ENCODE results near the gene LRRN1. TPM values are rescaled to one million over a fixed set of nuclear protein-coding genes. Genes with fewer than 3 reads are reported as not detected.

LRRN1 gene
- total RNA-seq = 0.15 TPM in 1 of 2 replicates, not detected in the other

DNA sequence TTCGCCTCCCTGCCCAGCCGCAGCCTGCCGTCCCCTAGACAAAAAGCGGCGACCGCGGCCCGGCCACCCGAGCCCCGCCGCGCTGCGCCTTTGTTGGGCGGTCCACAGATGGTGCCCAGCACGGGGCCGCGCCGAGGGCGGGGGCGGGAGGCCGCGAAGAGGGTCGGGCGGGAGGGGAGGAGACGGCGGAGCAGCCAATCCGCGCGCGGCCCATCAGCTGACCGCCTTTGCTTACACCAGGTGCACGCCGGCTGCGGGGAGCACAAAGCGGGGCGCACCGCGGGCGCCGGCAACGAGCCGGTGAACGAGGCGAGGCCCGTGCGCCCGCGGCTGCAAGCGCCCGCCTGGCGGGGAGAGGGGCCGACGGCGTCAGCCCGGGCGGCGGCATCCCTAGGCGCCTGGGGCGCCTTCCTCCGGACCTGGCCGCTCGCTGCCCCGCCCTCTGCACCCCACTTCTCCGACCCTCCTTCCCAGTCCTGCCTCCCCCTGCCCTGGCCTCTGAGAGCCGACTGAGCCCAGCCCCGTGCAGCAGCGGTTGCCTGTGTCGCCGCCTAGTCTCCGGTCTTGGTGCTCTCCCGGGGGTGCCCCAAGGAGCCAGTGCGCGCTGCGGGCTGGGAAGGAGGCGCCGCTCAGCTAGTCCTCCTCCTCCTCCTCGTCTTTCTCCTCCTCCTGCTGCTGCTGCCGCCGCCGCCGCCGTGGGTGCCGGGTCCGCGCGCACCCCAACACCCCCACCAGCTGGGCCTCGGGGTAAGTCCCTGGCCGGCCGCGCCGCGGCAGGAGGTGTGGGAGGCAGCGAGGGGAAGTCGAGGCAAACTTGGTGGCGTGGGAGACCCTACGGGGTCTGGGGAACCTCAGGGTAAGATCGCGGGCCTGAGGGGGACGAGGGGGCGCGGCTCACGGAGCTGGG, at the start of gene LRRN1:
TSS of gene LRRN1 (plus strand) at position 259 of the 907 bp plus-strand sequence. CDS start 45,211 bp downstream, outside the sequence.
- no peak for DNase-seq (ENCODE audit: extremely low read depth, low read depth, low spot score)

DNA sequence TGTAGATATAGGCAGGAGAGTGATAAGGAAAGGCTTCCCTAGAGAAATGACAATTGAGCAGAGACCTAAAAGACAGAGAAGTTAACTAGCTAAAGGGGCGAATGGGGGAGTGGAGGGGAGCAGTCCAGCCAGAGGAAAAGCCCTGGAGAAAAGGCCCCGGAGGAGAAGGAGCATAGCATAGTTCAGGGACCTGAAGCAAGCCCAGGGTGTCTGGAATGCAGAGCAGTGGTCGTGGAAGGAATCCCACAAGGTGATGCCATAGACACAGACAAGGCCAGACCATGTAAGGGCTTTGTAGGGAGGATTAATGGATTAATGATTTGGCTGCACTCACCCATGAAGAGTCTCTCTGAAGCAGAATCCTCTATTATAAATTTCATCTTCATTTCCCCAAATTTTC, 45.8 kb upstream of the LRRN1 start:
- DNase-seq (ENCODE audit: extremely low read depth, low read depth, low spot score) = no peak

DNA sequence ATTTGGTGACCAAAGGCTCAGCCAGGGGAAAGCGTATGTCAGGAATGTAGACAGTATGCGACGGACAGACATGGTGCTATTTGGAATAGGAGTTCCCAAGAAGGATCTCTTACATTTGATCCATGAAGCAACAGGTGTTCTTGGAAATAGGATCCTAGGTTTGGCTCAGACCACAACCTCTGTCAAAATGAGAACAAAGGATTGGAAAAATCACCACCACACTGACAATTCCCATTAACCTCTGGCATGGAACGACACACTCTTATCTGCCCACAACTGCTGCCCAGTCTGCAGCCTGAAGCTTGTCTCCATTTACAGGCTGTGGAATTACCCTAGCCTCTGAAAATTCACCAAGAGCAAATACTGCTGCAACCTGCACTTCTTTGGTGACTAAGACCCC, 33.6 kb upstream of the LRRN1 start:
- no peak for DNase-seq (ENCODE audit: extremely low read depth, low read depth, low spot score)

DNA sequence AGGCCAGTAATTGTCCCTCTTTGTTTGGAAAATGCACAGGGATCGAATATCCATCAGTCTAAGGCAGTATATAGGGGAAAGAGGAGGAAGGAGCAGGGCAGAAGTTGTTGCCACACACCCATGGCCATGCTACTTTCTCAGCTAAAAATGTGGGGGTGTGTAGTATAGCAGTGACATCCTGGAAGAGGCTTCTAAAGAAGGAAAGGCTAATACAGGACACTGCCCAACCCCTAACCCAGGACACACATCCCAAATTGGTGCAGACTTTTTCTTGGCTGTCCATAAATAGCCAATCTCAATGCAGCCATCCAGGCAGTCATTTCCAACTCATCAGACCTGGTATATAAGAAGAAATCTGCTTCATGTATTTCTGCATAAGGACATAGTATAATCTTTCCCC, 33.1 kb upstream of the LRRN1 start:
- DNase-seq (ENCODE audit: extremely low read depth, low read depth, low spot score) = no peak

DNA sequence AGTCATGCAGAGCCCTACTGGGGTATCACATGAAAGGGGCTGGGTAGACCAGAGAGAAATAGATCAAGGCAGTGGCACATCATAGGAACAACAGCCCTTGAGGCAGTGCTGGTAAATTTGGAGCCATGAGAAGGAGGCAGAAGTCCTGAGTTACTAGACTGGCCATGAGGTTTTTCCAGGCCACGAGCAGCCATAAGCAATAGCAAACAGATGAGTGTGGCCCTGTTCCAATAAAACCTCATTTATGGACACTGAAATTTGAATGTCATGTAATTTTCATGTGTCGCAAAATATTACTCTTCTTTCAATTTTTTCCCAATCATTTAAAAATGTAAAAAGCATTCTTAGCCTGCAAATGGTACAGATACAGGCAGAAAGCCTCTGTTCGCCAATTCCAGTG, 28.1 kb upstream of the LRRN1 start:
- DNase-seq (ENCODE audit: extremely low read depth, low read depth, low spot score) = no peak

DNA sequence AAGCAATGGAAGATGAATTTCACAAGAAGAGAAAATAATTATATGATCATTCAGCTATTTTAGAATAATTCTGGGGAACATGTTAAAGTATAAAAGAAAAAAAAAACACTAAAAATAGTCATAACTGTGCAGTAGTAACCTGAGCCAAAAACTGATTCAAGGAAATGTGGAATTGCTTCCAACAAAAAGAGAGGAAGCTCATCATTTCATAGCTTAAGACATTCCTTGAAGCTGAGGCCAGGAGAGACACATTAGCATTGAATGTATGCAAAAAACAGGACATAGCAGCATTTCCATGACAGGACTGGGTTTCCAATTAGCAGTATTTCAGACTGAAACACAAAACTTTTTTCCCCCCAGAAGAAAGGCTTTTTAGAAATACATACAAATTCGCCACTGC, 27.7 kb upstream of the LRRN1 start:
- no peak for DNase-seq (ENCODE audit: extremely low read depth, low read depth, low spot score)

DNA sequence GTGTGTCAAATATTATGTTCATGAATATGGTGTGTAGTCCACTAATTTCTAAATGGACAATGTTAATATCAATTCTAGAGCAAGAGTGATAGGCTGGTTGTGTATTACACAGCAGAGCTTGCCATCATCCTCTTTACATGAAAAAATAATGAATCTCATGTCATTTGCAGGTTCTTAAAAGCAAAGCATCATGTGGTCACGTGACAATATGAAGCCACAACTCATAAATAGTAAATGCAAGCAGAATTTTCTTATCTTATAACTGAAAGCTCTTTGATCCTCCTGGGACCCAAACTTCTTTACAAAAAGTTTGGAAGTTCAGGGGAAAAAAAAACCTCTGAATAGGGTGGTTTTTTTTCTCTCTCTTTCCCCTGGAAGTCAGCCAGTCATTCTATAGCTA, 26.9 kb upstream of the LRRN1 start:
- no peak for DNase-seq (ENCODE audit: extremely low read depth, low read depth, low spot score)

DNA sequence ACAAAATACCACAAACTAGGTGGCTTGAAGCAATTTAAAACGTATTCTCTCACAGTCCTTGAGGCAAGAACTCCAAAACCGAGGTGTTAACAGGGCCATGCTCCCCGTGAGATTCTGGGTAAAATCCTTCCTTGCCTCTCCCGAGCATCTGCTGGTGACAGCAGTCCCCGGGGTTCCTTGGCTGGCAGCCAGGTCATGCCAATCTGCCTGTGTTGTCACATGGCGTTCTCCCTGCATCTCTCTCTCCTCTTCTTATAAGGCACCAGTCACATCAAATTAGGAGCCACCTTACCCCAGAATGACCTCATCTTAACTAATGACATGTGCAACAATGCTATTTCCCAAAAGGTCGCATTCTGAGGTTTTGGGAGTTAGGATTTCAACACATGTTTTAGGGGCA, 26.3 kb upstream of the LRRN1 start:
- DNase-seq (ENCODE audit: extremely low read depth, low read depth, low spot score) = no peak

DNA sequence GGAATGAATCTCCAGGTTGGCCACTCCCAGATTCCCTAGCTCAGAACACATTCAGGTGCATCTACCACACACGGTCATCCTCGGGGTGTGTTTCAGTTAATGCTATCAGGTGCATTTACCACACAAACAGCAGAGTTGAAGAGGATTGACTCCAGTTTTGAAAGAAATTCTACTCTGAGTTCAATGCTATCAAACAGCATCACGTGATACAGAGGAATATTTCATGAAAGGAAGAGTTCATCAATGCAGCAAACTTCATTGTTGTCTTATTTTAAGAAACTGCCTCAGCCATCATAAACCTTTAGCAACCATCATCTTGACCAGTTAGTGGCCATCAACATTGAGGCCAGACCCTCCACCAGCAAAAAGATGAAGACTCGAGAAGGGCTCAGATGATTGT, 22.6 kb upstream of the LRRN1 start:
- DNase-seq (ENCODE audit: extremely low read depth, low read depth, low spot score) = no peak

DNA sequence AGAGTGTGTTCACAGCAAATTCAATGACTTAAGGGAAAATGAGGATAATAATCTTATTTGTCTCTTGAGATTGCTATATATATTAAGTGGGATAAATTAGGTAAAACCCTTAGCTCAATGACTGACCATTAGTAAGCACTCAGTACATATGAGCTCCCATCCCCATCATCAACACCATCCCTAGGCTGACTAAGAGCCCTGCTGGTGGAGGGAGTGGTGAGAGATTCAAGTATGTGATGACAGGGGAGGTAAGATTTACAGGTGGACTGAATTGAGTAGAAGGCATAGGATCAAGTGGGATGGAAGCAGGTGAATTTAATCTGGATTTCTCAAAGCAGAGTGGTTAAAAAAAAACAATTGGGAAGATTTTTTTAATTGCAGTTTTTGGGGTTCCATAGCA, 21.0 kb upstream of the LRRN1 start:
- no peak for DNase-seq (ENCODE audit: extremely low read depth, low read depth, low spot score)

DNA sequence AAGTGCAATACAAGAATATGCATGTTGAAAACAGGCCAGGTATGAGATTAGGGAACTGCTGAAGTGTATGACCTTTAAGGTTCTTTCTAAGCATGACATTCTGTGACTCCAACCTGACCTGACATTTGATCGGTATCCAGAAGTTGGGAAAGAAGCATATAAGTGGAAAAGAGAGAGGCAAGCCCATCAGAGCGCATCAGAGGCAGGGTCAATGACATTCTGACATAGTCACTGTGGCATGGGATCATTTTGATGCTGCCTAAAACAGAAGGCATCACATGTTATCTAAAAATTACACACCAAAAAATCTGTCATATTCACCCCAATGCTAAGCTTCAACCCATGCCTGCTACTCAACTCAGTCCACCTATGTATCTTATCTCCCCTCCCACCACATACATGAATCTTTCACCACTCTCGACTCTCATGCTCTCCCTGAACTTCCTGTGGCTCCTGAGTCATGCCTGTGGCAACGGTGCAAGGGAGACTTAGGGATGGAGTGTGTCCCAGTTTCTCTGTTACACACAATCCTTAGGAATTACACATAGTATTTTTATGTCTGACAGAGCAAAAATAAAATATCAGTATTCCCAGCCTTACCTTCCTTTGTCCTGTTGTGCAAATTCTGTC, 20.5 kb upstream of the LRRN1 start:
- DNase-seq (ENCODE audit: extremely low read depth, low read depth, low spot score) = no peak

DNA sequence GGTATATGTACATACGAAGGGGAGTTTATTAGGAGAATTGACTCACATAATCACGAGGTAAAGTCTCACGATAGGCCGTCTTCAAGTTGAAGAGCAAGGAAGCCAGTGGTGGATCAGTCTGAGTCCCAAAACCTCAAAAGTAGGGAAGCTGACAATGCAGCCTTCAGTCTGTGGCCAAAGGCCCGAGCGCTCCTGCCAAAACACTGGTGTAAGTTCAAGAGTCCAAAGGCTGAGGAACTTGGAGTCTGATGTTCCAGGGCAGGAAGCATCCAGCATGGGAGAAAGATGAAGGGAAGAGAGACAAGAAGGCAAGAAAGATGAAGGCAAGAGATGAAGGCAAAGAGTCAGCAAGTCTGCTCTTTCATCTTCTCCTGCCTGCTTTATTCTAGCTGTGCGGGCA, 16.8 kb upstream of the LRRN1 start:
- DNase-seq (ENCODE audit: extremely low read depth, low read depth, low spot score) = no peak

DNA sequence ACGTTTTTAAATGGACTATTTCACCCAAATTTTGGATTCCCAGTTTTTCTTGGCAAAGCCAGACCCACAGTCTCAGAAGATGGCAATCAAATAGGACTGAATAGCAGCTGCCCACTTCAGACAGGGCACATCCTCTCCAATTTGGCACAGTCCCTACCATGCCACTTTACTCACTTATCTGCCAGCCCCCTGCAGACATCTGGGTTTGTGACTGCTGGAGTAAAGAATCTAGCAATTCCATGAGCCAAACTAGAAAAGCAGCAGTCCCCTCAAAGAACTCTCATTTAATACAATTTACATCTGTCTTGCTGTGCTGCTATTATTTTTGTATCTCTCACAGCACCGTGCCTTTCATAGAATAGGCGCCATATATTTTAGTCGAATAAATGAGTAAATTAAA, 16.0 kb upstream of the LRRN1 start:
- DNase-seq (ENCODE audit: extremely low read depth, low read depth, low spot score) = no peak

DNA sequence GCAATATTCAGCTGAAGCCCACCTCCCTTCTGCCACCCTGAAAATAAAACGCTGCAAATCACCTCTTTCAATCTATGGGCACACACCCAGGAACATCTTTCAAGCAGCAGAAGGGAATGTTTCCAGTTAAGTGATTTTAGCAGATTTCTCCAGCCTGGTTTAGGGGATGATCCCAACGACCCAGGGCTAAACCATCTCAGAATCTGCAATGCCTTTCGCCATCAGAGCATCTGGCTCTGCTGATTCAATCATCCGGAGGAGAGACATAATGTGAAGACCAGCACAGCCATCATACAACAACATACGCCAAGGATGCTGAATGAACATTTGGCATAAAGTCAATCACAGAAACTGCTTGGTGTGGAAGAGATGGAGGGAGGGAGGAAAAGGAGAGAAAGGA, 15.5 kb upstream of the LRRN1 start:
- no peak for DNase-seq (ENCODE audit: extremely low read depth, low read depth, low spot score)

DNA sequence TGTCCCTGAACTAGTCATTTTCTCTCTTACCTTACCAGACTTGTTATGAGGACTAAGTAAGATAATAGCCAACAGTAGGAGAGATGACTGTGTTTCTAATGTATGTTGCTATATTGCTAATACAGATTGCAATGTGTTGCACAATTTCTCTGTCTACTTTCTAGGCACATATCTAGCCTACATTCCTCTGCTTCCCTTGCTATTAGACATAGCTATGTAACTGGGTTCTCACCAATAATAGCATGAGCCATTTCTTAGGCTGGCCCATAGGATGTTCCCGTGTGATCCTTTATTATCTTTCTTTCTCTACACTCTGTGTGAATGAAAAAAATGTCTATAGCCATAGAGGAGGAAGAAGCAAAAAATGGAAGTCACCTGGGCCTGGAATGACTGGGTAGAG, 6.8 kb upstream of the LRRN1 start:
- no peak for DNase-seq (ENCODE audit: extremely low read depth, low read depth, low spot score)

DNA sequence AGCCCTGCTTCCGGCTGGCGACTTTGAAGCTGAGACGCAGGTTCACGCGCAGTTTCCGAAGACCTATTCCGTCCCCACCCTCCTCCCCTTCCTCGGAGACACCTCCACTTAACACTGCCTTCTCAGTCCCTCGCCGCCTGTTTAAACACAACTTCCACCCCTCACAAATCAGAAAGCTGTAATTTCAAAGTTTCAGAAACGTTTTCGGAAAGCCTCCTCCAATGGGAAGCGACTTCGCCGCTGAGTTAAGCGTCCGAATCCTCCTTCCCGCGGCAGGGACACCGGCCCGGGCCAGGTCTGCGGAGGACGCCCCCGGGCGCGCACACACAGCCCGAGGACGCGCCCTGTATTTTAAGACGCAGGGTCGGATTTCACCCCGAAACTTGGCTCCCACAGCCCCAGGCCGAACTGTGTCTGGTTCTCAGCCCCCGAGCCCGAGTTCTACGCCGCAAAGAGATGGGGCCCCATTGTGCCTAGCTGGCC, 559 bp upstream of the LRRN1 start:
- no peak for DNase-seq (ENCODE audit: extremely low read depth, low read depth, low spot score)

DNA sequence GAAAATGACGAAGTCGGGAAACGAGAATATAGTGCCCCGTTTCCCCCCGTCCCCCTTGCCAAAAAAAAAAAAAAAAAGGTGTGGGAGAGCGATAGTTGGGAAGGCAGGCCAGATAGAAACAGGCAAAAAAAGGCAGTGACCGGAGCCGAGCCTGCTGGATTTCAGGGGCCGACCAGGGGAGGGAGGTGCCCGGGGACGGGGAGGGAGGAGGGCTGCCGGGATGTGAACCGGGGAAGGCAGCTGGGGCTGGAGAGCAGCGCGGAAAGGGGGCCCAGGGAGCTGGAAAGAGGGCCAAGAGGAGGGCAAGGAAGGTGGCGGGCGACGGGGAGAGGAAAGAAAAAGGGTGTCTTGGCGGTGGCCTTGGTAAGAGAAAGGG, 837 bp downstream of the LRRN1 start:
- DNase-seq (ENCODE audit: extremely low read depth, low read depth, low spot score) = no peak

DNA sequence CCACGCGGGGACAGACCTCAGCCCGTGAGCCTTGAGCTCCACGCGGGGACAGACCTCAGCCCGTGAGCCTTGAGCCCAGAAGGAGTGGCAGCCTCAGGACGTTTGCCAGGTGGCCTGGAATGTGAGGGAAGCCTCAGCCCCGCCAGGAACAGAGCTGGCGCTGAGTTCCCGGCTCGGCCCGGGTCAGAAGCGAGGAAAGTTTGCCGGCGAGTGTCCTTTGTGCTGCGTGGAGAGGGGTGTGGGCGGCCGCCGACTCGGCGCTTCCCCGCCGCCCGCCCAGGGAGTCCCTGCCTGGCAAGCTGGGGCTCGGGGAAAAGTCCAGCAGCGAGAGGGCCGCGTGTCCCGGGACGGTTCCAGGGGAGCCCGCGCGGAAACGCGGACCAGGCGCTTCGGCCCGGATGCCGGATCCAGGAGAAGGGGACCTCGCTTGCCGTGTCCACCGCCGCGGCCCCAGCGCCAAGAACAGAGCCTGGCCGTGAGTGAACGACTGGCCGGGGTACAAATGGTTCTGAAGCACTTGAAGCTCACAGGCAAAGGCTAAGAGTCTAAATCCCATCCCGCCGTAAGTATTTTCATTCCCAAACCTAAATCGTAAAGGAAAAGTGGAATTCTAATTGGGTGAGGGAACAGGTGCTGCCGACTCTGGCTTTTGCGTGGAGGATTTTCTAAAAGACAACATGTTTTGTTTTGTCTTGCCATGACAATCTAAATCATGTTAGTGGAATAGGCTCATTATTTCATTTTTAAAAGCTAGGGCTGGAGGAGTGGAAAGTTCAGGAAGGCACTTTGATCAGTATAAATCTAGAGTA, 1.7 kb downstream of the LRRN1 start:
- DNase-seq (ENCODE audit: extremely low read depth, low read depth, low spot score) = no peak

DNA sequence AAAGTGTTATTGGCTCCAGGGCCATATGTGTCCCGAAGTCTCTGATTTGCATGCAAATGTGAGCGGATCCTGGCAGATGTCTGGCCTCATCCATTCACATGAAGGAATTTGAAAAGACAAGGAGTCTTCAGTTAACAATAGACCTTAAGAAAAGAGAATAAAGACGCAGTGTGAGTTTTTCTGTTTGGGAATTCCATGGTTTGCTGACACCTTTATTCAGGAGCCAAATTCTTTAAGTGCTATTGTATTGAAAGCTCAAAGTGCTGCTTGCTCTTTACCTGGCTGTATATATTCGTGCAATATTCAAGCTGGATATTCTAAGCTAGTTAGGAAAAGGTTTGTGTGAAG, 2.2 kb downstream of the LRRN1 start:
- no peak for DNase-seq (ENCODE audit: extremely low read depth, low read depth, low spot score)

DNA sequence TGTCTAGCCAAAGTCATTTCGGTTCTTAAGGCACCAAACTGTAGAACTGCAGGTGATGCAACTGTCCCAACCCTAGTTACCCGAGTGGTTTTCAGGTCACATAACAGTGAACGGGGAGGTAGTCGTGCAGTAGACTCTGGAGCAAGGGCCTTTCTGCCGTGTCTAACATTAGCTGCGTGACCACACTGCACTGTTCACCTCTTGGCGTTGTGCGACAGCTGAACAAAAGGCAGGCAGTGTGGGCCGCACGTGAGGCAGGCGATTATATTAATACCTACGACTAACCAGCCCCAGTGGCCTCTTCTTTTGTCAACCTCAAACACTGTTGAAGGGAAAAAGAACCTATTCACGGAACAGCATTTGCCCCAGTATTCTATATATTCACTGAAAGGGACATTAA, 2.8 kb downstream of the LRRN1 start:
- DNase-seq (ENCODE audit: extremely low read depth, low read depth, low spot score) = no peak

DNA sequence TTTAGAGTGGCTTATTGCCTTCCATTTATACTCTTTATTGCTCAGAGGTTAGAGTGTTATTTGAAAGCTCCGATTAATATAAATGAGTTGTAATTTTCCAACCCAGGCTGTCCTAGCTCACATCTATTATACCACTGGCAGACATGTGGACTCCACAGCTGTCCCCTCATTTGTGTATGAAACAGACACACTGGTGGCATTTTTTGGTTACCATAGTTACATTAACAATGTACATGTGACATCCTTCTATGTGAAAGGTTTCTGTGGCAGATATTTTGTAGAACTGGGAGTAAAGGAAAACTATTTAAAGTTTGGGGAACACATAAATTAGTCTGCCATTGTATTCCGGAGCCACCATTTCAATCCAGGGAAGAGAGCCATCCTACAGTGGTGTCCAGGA, 5.3 kb downstream of the LRRN1 start:
- DNase-seq (ENCODE audit: extremely low read depth, low read depth, low spot score) = no peak

DNA sequence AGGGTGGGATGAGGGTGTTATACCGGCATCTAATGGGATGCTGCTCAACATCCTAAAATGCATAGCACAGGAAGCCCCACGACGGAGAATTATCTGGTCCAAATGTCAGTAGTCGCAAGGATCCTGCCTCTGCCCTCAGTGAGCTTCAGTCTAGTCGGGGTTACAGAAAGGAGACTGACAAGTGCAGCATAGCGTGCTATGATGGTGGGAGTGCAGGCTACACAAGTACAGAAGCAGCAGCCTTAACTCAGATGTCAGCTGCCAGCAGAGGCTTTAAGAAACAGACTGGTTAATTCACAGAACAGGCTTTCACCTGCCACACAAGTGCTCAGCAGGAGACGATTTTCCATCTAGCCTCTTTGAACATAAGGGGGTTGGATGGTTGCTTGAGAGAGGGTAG, 6.9 kb downstream of the LRRN1 start:
- no peak for DNase-seq (ENCODE audit: extremely low read depth, low read depth, low spot score)
